HUES6 (cell line): ENCODE measurements around the gene FBLN1.
"Not testable (repeated sequence)": the region's sequence is repeated elsewhere in the genome, so short reads cannot be mapped to it uniquely, and the experiment has no call there.

Experiments
- H3K27ac ChIP-seq: 2 replicates; pipeline ENCODE4 v1.7.0; 2013; ENCODE audit warnings: low read depth, mild to moderate bottlenecking, low read length, inconsistent platforms
- H3K27me3 ChIP-seq: 2 replicates; pipeline ENCODE4 v1.6.1; 2013; ENCODE audit warnings: low read length; ENCODE audit not compliant: control insufficient read depth, insufficient read depth
- H3K36me3 ChIP-seq: 2 replicates; pipeline ENCODE4 v1.6.1; 2013; ENCODE audit warnings: low read length; ENCODE audit not compliant: control insufficient read depth, insufficient read depth
- H3K4me1 ChIP-seq: 2 replicates; pipeline ENCODE4 v1.6.1; 2013; ENCODE audit warnings: low read length; ENCODE audit not compliant: control insufficient read depth, insufficient read depth
- H3K4me3 ChIP-seq: 2 replicates; pipeline ENCODE4 v1.5.1; 2013; ENCODE audit warnings: low read depth, low read length
- H3K9ac ChIP-seq: one replicate; pipeline ENCODE4 v1.6.1; 2013; ENCODE audit warnings: mild to moderate bottlenecking, low read length
- H3K9me3 ChIP-seq: 2 replicates; pipeline ENCODE4 v1.6.1; 2013; ENCODE audit warnings: low read depth, low read length; ENCODE audit not compliant: control insufficient read depth, insufficient read depth

FBLN1 gene

GRCh38 chr22:45529105-45529504 is 26.4 kb downstream of the FBLN1 start:
- H3K9ac ChIP-seq, result no peak overlapping the region
- H3K36me3 ChIP-seq, result peaks cover 96% of the 10 kb centered on the region
- no peak overlapping the region for H3K27ac ChIP-seq
- H3K4me3 ChIP-seq, result no peak overlapping the region
- H3K27me3 ChIP-seq, result no peaks in the 10 kb centered on the region
- H3K9me3 ChIP-seq, result no peaks in the 10 kb centered on the region
- no peaks in the 10 kb centered on the region for H3K4me1 ChIP-seq

GRCh38 chr22:45529971-45530575 is 27.4 kb downstream of the FBLN1 start:
- Histone ChIP-seq H3K27me3 (no peaks in the 10 kb centered on the region), H3K4me3 (no peak overlapping the region), H3K9ac (no peak overlapping the region), H3K27ac (no peak overlapping the region), H3K36me3 (peaks cover 96% of the 10 kb centered on the region), H3K9me3 (no peaks in the 10 kb centered on the region), H3K4me1 (no peaks in the 10 kb centered on the region)

- no peaks in the 10 kb centered on the region for H3K4me1 ChIP-seq
- no peak overlapping the region for H3K9ac ChIP-seq
- peaks cover 93% of the 10 kb centered on the region for H3K36me3 ChIP-seq
- H3K9me3 ChIP-seq, result no peaks in the 10 kb centered on the region
- H3K27ac ChIP-seq, result no peak overlapping the region
- H3K4me3 ChIP-seq, result no peak overlapping the region
- no peaks in the 10 kb centered on the region for H3K27me3 ChIP-seq
These were observed 29.0 kb downstream of the FBLN1 start for GRCh38 chr22:45531441-45532234.

- no peaks in the 10 kb centered on the region for H3K9me3 ChIP-seq
- H3K27ac ChIP-seq, result no peak overlapping the region
- H3K9ac ChIP-seq, result no peak overlapping the region
- H3K4me1 ChIP-seq, result no peaks in the 10 kb centered on the region
- no peak overlapping the region for H3K4me3 ChIP-seq
- H3K36me3 ChIP-seq, result peaks cover 92% of the 10 kb centered on the region
- no peaks in the 10 kb centered on the region for H3K27me3 ChIP-seq
These were observed 29.6 kb downstream of the FBLN1 start for GRCh38 chr22:45532235-45532631.

- H3K9me3 ChIP-seq, result no peaks in the 10 kb centered on the region
- peaks cover 9% of the 10 kb centered on the region; the same call in 1 of the 2 replicates for H3K4me1 ChIP-seq
- H3K27me3 ChIP-seq, result no peaks in the 10 kb centered on the region
- H3K36me3 ChIP-seq, result peaks cover 84% of the 10 kb centered on the region
- H3K9ac ChIP-seq, result no peak overlapping the region
- no peak overlapping the region for H3K27ac ChIP-seq
- no peak overlapping the region for H3K4me3 ChIP-seq
These were observed 31.0 kb downstream of the FBLN1 start for GRCh38 chr22:45533703-45534102.

- Histone ChIP-seq H3K27ac (no peak overlapping the region), H3K9ac (no peak overlapping the region), H3K4me1 (peaks cover 9% of the 10 kb centered on the region; the same call in 1 of the 2 replicates), H3K9me3 (no peaks in the 10 kb centered on the region), H3K36me3 (peaks cover 78% of the 10 kb centered on the region), H3K27me3 (no peaks in the 10 kb centered on the region), H3K4me3 (no peak overlapping the region)
These were observed 31.9 kb downstream of the FBLN1 start for GRCh38 chr22:45534339-45535192.

- Histone ChIP-seq H3K9ac (no peak overlapping the region), H3K27ac (no peak overlapping the region)
These were observed 32.6 kb downstream of the FBLN1 start for GRCh38 chr22:45535290-45535689.

GRCh38 chr22:45535835-45536234 is 33.2 kb downstream of the FBLN1 start:
- H3K27ac ChIP-seq, H3K4me3 ChIP-seq, H3K9me3 ChIP-seq, H3K9ac ChIP-seq, H3K4me1 ChIP-seq, H3K27me3 ChIP-seq: not testable (repeated sequence)
- H3K36me3 ChIP-seq, result peaks cover 79% of the 10 kb centered on the region

More at GRCh38 chr22:45535290-45535689, 32.6 kb downstream of the FBLN1 start:
- Histone ChIP-seq H3K27me3 (no peaks in the 10 kb centered on the region), H3K9me3 (no peaks in the 10 kb centered on the region), H3K4me1 (peaks cover 9% of the 10 kb centered on the region; the same call in 1 of the 2 replicates), H3K4me3 (no peak overlapping the region), H3K36me3 (peaks cover 79% of the 10 kb centered on the region)

- Histone ChIP-seq H3K36me3 (peaks cover 79% of the 10 kb centered on the region), H3K27me3 (no peaks in the 10 kb centered on the region), H3K9me3 (no peaks in the 10 kb centered on the region), H3K4me3 (no peak overlapping the region), H3K27ac (no peak overlapping the region), H3K4me1 (peaks cover 9% of the 10 kb centered on the region; the same call in 1 of the 2 replicates), H3K9ac (no peak overlapping the region)
These were observed 35.1 kb downstream of the FBLN1 start for GRCh38 chr22:45537734-45538181.

- Histone ChIP-seq H3K9me3 (no peaks in the 10 kb centered on the region), H3K9ac (no peak overlapping the region), H3K36me3 (peaks cover 79% of the 10 kb centered on the region), H3K4me3 (no peak overlapping the region), H3K4me1 (peaks cover 9% of the 10 kb centered on the region; the same call in 1 of the 2 replicates), H3K27me3 (no peaks in the 10 kb centered on the region), H3K27ac (no peak overlapping the region)
These were observed 35.6 kb downstream of the FBLN1 start for GRCh38 chr22:45538281-45538680.
